ENCODE data around the gene CEP126.

Gene CEP126

GRCh38 chr11:102047305-102047924 lies 132.6 kb downstream of the CEP126 start, which contains the start of gene CFAP300:
CFAP300 (plus strand) TSS chr11:102047437; CDS start chr11:102047471, 34 bp downstream.
- H3K27ac ChIP-seq, result peak within 1 kb of the TSS; percentile 52
- no peak for TF ChIP-seq CTCF (conservative IDR thresholded peaks at IDR 0.05)

Data from VCaP (cell line).